Adrenal gland (tissue), 5 donors: ENCODE measurements around the gene LMO3.

Experiments
- CTCF ChIP-seq, 6 experiments: fragments of 450-650 bp in 4 of 6; fragments of 200-600 bp in 2 of 6; sonication (generic) in 1 of 6; IDR thresholded peaks; 1 replicate in 5 of 6; 2 replicates in 1 of 6; pipeline versions ENCODE4 v1.5.1 to v1.8.0; 2016 to 2021; ENCODE audit warnings: antibody characterized with exemption in 6 of 6, mild to moderate bottlenecking in 2 of 6, moderate library complexity in 1 of 6
- POLR2A ChIP-seq, 2 donors: fragments of 450-650 bp; IDR thresholded peaks; one replicate each; pipeline ENCODE4 v1.6.1; 2017; ENCODE audit warnings: antibody characterized with exemption in 2 of 2, mild to moderate bottlenecking in 2 of 2, moderate library complexity in 1 of 2
- donor health status: DM: no; HTN: no; CAD: no.

- no peak for TF ChIP-seq CTCF (IDR thresholded peaks at IDR 0.05)
- TF ChIP-seq POLR2A (IDR thresholded peaks at IDR 0.05), result no peak
Observed at GRCh38 chr12:16523951-16524331, 82.0 kb downstream of the LMO3 start.
